ENCODE results near the gene RASGRP3.

DNA sequence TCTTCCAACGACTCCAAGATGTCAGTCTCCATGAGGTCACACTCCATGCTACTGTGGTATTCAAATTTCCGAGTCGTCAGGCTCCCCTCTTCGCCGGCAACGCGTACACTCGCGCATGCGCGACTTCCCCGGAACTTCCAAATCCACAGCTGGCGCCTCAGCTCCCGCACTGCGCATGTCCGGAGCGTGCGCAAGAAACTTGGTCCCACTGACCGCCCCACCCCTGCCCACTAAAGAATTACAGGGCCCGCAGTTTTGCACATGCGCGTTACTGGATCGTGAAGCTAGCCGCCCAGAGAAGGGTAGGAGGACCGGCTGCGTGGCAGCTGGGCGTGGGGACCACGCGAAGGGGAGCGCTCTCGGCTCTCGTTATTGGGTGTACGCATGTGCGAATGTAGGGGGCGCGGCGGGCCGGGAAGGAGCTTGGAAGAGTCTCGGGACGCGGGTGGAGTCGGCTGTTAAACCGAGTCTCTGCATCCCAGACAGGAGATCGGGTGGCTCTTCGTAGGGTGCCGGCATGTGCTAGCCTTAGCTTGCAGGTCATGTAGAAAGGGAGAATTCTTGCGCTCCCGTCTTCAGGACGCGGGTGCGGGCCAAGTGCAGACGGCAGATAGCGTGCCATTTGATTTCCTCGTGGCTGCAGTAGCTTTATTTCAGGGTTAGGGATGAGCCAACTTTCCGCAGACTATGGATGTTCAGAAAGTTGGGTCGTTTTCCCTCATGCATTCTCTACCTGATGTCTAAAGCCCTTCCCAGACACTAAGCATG lies 122.9 kb downstream of the RASGRP3 start, which contains the start of gene FAM98A:
- TF ChIP-seq CTCF (IDR thresholded peaks at IDR 0.05 in 8 of 11, conservative IDR thresholded peaks at IDR 0.05 in 3 of 11) (peak in 6 of 11 experiments; percentile 15 to 51 (median 31)), POLR2AphosphoS5 (IDR thresholded peaks at IDR 0.05) (peak; percentile 80 to 91 (median 86)), POLR2A (IDR thresholded peaks at IDR 0.05) (peak in 2 of 3 donors; percentile 12 to 51)
